HepG2 (cell line): ENCODE results near the gene NUDT19. TPM values are rescaled to one million over a fixed set of nuclear protein-coding genes. Genes with fewer than 3 reads are reported as not detected.

Experiments used
- ATAC-seq: fragments of 200-7000 bp; cut with Tn5 transposase; 3 replicates; pipeline ENCODE4 v1.9.1; 2020; ENCODE audit warnings: mild to moderate bottlenecking, moderate library complexity
- BruUV-seq: library from RNA; stranded (reverse); fragments of 400-500 nt; replicated peaks from 2 replicates; lab custom pipeline; 2021; lab: Mats Ljungman, UMichigan
- CTCF ChIA-PET: fragments of 300-600 bp; formaldehyde crosslinking; extraction: SDS; loops from one replicate; lab custom pipeline; 2021; ENCODE audit warnings: low total read pairs, inconsistent platforms, low intra/inter-chr PET ratio; lab: Yijun Ruan, JAX
- POLR2A ChIA-PET: fragments of 350-600 bp; sonication (Branson Sonifier 250); formaldehyde crosslinking; loops from one replicate; lab custom pipeline; 2020; ENCODE audit warnings: antibody characterized with exemption, inconsistent platforms; lab: Yijun Ruan, JAX
- DNase-seq: peaks from one replicate; pipeline ENCODE4 v3.0.0-alpha.2; 2015; ENCODE audit warnings: low spot score
- FAIRE-seq: peaks from 3 replicates; lab custom pipeline; 2011; peaks lifted over from hg19 to GRCh38; lab: Jason Lieb, UNC
- H2AFZ ChIP-seq: one replicate; pipeline ENCODE4 v1.6.1; 2011; ENCODE audit warnings: low read length, inconsistent platforms
- H3K27ac ChIP-seq: fragments of 300-600 bp; 3 replicates; pipeline ENCODE4 v1.8.0; 2011; ENCODE audit warnings: mixed run types, mild to moderate bottlenecking, mixed read lengths, low read length, inconsistent platforms; ENCODE audit not compliant: insufficient read depth; ENCODE audit errors: extremely low read length
- H3K27me3 ChIP-seq, 2 experiments: fragments of 200-600 bp in 1 of 2; 2 replicates in 1 of 2; 3 replicates in 1 of 2; pipeline versions ENCODE4 v1.6.0 to v1.8.0; 2011; ENCODE audit warnings: low read length in 2 of 2, mild to moderate bottlenecking in 2 of 2, moderate library complexity in 2 of 2, inconsistent platforms in 1 of 2; ENCODE audit not compliant: insufficient read depth in 2 of 2, control insufficient read depth in 1 of 2
- H3K36me3 ChIP-seq, 2 experiments: fragments of 200-600 bp in 1 of 2; replicated peaks in 1 of 2; 2 replicates in 1 of 2; 3 replicates in 1 of 2; pipeline versions ENCODE4 v1.5.1 to v1.8.0; 2011; ENCODE audit warnings: low read length in 2 of 2, inconsistent platforms in 1 of 2; ENCODE audit not compliant: insufficient read depth in 2 of 2, control insufficient read depth in 1 of 2
- H3K4me1 ChIP-seq: 2 replicates; pipeline ENCODE4 v1.5.1; 2012; ENCODE audit warnings: low read length, inconsistent platforms; ENCODE audit not compliant: insufficient read depth
- H3K4me2 ChIP-seq: 2 replicates; pipeline ENCODE4 v1.6.0; 2011; ENCODE audit warnings: low read depth, low read length, inconsistent platforms
- H3K4me3 ChIP-seq, 3 experiments: fragments of 200-600 bp in 1 of 3; sonication (generic), shearing (Covaris generic) in 1 of 3; replicated peaks in 1 of 3; 2 replicates each; pipeline ENCODE4 v1.5.1; 2011 to 2016; ENCODE audit warnings: low read length in 3 of 3, inconsistent platforms in 2 of 3, low read depth in 2 of 3, mild to moderate bottlenecking in 2 of 3, control low read depth in 1 of 3, mixed read lengths in 1 of 3; ENCODE audit not compliant: insufficient read depth in 1 of 3
- H3K79me2 ChIP-seq: one replicate; pipeline ENCODE4 v1.6.1; 2011; ENCODE audit warnings: low read length, inconsistent platforms; ENCODE audit not compliant: insufficient read depth
- H3K9ac ChIP-seq: 2 replicates; pipeline ENCODE4 v1.6.0; 2011; ENCODE audit warnings: mild to moderate bottlenecking, low read depth, low read length, inconsistent platforms; ENCODE audit not compliant: insufficient read depth
- H3K9me3 ChIP-seq: 2 replicates; pipeline ENCODE4 v1.5.1; 2012; ENCODE audit warnings: mild to moderate bottlenecking, low read length
- H4K20me1 ChIP-seq: 2 replicates; pipeline ENCODE4 v1.6.0; 2011; ENCODE audit warnings: inconsistent platforms, mild to moderate bottlenecking, low read length, moderate library complexity; ENCODE audit not compliant: insufficient read depth
- AKAP8 ChIP-seq: sonication (generic); formaldehyde crosslinking; IDR thresholded peaks from 2 replicates; pipeline ENCODE4 v1.5.1; 2020; ENCODE audit warnings: mild to moderate bottlenecking, missing genetic modification reagents
- CCAR2 ChIP-seq: fragments of 200-400 bp; formaldehyde crosslinking; optimal IDR thresholded peaks from 2 replicates; pipeline ENCODE3; 2018; ENCODE audit warnings: low read depth, mild to moderate bottlenecking, low read length, moderate library complexity
- ELK4 ChIP-seq: sonication (generic); formaldehyde crosslinking; IDR thresholded peaks from 2 replicates; pipeline ENCODE4 v1.9.0; 2021; ENCODE audit warnings: missing genetic modification reagents, borderline replicate concordance
- FOXC1 ChIP-seq: sonication (generic); formaldehyde crosslinking; IDR thresholded peaks from 2 replicates; pipeline ENCODE4 v1.8.0; 2022; ENCODE audit warnings: mild to moderate bottlenecking, missing genetic modification reagents, borderline replicate concordance
- GLMP ChIP-seq: sonication (generic); formaldehyde crosslinking; IDR thresholded peaks from 2 replicates; pipeline ENCODE4 v1.9.0; 2021; ENCODE audit warnings: missing genetic modification reagents, mild to moderate bottlenecking, borderline replicate concordance
- MATR3 ChIP-seq: sonication (generic); formaldehyde crosslinking; IDR thresholded peaks from 2 replicates; pipeline ENCODE4 v1.4.0; 2020; ENCODE audit warnings: missing genetic modification reagents
- RELA ChIP-seq: sonication (generic); formaldehyde crosslinking; IDR thresholded peaks from 2 replicates; pipeline ENCODE4 v1.4.0; 2020; ENCODE audit warnings: missing genetic modification reagents
- STAG1 ChIP-seq: sonication (generic); formaldehyde crosslinking; IDR thresholded peaks from 2 replicates; pipeline ENCODE4 v1.4.0; 2020; ENCODE audit warnings: missing genetic modification reagents
- ZHX2 ChIP-seq, 2 experiments: sonication (generic) in 1 of 2; formaldehyde crosslinking in 1 of 2; IDR thresholded peaks; 2 replicates each; pipeline versions ENCODE4 v1.6.1 to v1.9.0; 2014 to 2022; ENCODE audit warnings: antibody characterized with exemption in 1 of 2, borderline replicate concordance in 1 of 2, inconsistent platforms in 1 of 2, low read depth in 1 of 2, missing genetic modification reagents in 1 of 2
- ZNF207 ChIP-seq: fragments of 450-650 bp; IDR thresholded peaks from 2 replicates; pipeline ENCODE4 v1.6.1; 2016; ENCODE audit warnings: antibody characterized with exemption, borderline replicate concordance
- ZNF329 ChIP-seq: sonication (generic); formaldehyde crosslinking; IDR thresholded peaks from 2 replicates; pipeline ENCODE4 v1.9.0; 2021; ENCODE audit warnings: low read depth, mild to moderate bottlenecking, missing genetic modification reagents
- ZNF441 ChIP-seq: sonication (generic); formaldehyde crosslinking; IDR thresholded peaks from 2 replicates; pipeline ENCODE4 v1.7.0; 2021; ENCODE audit warnings: missing genetic modification reagents, borderline replicate concordance
- ZNF562 ChIP-seq: sonication (generic); formaldehyde crosslinking; IDR thresholded peaks from 2 replicates; pipeline ENCODE4 v1.8.0; 2022; ENCODE audit warnings: missing genetic modification reagents, borderline replicate concordance
- ZNF670 ChIP-seq: sonication (generic); formaldehyde crosslinking; IDR thresholded peaks from 2 replicates; pipeline ENCODE4 v1.8.0; 2022; ENCODE audit warnings: mild to moderate bottlenecking, missing genetic modification reagents, borderline replicate concordance
- ZNF713 ChIP-seq: sonication (generic); formaldehyde crosslinking; IDR thresholded peaks from 2 replicates; pipeline ENCODE4 v1.4.0; 2020; ENCODE audit warnings: mild to moderate bottlenecking, missing genetic modification reagents
- WGBS: methylation state at CpG from one replicate; pipeline ENCODE4 v1.1.6; 2017; ENCODE audit warnings: low lambda C conversion rate; 5-methylcytosine and 5-hydroxymethylcytosine counted together
- in situ Hi-C: cut with HindIII; loops from 2 replicates; pipeline ENCODE4 v1.10.0; 2017; ENCODE audit warnings: low pct_unique_long_range_greater_than_20kb; ENCODE audit not compliant: extremely low pct_ligation_motif_present
- intact Hi-C: fragments of 100-400 bp; cut with micrococcal nuclease; formaldehyde crosslinking; loops from one replicate; pipeline ENCODE4 v1.10.0; 2022; ENCODE audit not compliant: unreplicated experiment
- polyA plus RNA-seq, 8 experiments: library from polyadenylated mRNA; depleted of rRNA in 3 of 8; stranded (reverse) in 7 of 8; unstranded in 1 of 8; fragments of >200 nt; fragmentation: Illumina TruSeq in 4 of 8; extraction: Trizol in 4 of 8; gene quantifications; 2 replicates each; pipeline versions ENCODE4 v1.2.1 to v1.2.3, GENCODE V29; 2011 to 2016; ENCODE audit warnings: low read depth in 4 of 8, missing spikeins in 1 of 8, mixed read lengths in 1 of 8; ENCODE audit not compliant: insufficient read depth in 1 of 8
- total RNA-seq, 5 experiments: library from RNA; depleted of rRNA; stranded (reverse); fragments of >200 nt; fragmentation: Illumina TruSeq; extraction: Trizol; gene quantifications; 2 replicates each; pipeline ENCODE4 v1.2.3, GENCODE V29; 2016; ENCODE audit warnings: low read depth in 1 of 5

The NUDT19 gene
- total and polyA plus RNA-seq, 2 of the 13 experiments (the other 11 are each of a cell fraction or from before 2014, with no cell fraction given), result 3.1 to 3.6 TPM

- Histone ChIP-seq H3K36me3 (peaks cover 3 to 9% of the 10 kb centered on the region in 2 experiments; a peak in 4 of 5 replicates), H3K4me1 (peaks cover 48% of the 10 kb centered on the region), H4K20me1 (peaks cover 31% of the 10 kb centered on the region), H3K79me2 (peaks cover 57% of the 10 kb centered on the region), H3K27ac (no peak overlapping the region), H3K4me2 (no peak overlapping the region), H3K4me3 (no peak overlapping the region), H3K9ac (no peak overlapping the region), H3K9me3 (no peaks in the 10 kb centered on the region), H3K27me3 (no peaks in the 10 kb centered on the region), H2AFZ (no peak overlapping the region)
- intact Hi-C loops (no loop called here), in situ Hi-C loops (no loop called here)
- 89% methylated on average over 3 of the region's 3 CpGs for WGBS
- FAIRE-seq (no peak), DNase-seq (no peak), ATAC-seq (no peak)
- ChIA-PET CTCF (no interaction called here), POLR2A (interaction anchor here (1.5 kb wide), 1 partner anchor 22 kb away, joined by 6 read pairs; the partner anchor contains the start of gene NUDT19)
- no peak for TF ChIP-seq RELA (CRISPR knock-in tag)
- TF ChIP-seq ELK4 (CRISPR knock-in tag), result no peak
- TF ChIP-seq GLMP (CRISPR knock-in tag), result no peak
- TF ChIP-seq FOXC1 (CRISPR knock-in tag), result no peak
- TF ChIP-seq ZNF713 (CRISPR knock-in tag), result no peak
- no peak for TF ChIP-seq ZNF329 (CRISPR knock-in tag)
- no peak for TF ChIP-seq AKAP8 (CRISPR knock-in tag)
- no peak for TF ChIP-seq ZHX2 (IDR thresholded peaks at IDR 0.05; ENCODE audit: low read depth)
- TF ChIP-seq ZHX2 (CRISPR knock-in tag; IDR thresholded peaks at IDR 0.05; ENCODE audit: borderline replicate concordance), result no peak
- TF ChIP-seq STAG1 (CRISPR knock-in tag), result no peak
- no peak for TF ChIP-seq ZNF670 (CRISPR knock-in tag)
- TF ChIP-seq CCAR2, result no peak
- TF ChIP-seq ZNF207, result no peak
- TF ChIP-seq MATR3 (CRISPR knock-in tag), result no peak
- no peak for TF ChIP-seq ZNF441 (CRISPR knock-in tag)
- no peak for TF ChIP-seq ZNF562 (CRISPR knock-in tag)
- BruUV-seq, result no TSS peak
Measured at GRCh38 chr19:32669310-32669709, 22.3 kb upstream of the NUDT19 start.
